ENCODE measurements around the gene FGD2. TPM values are rescaled to one million over a fixed set of nuclear protein-coding genes. Genes with fewer than 3 reads are reported as not detected.
A peak's percentile ranks its signal among the peaks of the same experiment; 100 is the strongest.

Gene FGD2
- total and polyA plus RNA-seq, 2 donors (not counting 1 experiment from before 2014, with no cell fraction given) = 352 to 682 TPM

- no peak overlapping the region for H3K9ac ChIP-seq (ENCODE audit: low read length)
- no peak for DNase-seq
- TF ChIP-seq CTCF (IDR thresholded peaks at IDR 0.05) (no peak), EZH2 (IDR thresholded peaks at IDR 0.05; ENCODE audit: borderline replicate concordance, insufficient read depth, low read depth, low read length, poor library complexity, severe bottlenecking) (no peak)
- no peak overlapping the region for H3K4me3 ChIP-seq (ENCODE audit: control extremely low read depth in 1 of 5, extremely low read depth in 1 of 5, insufficient read depth in 1 of 5, low read depth in 2 of 5, low read length in 4 of 5)
- no peaks in the 10 kb centered on the region for H3K27me3 ChIP-seq (replicated peaks in 1 of 4; ENCODE audit: control extremely low read depth in 1 of 4, control insufficient read depth in 3 of 4, insufficient read depth in 4 of 4, low read length in 3 of 4)
- CTCF ChIA-PET = interaction anchor here (0.8 to 22.0 kb wide), 60 partner anchors 9 to 422 kb away, joined by 3 to 587 read pairs (median 5); partner anchors contain the start of genes C6orf89, FGD2, MTCH1 and PI16
- Mint-ChIP-seq H3K4me3 (no peak overlapping the region), H3K27me3 (no peaks in the 10 kb centered on the region), H3K27ac (peak overlapping the region; percentile 76), H3K9me3 (ENCODE audit: insufficient read depth) (no peaks in the 10 kb centered on the region), H3K4me1 (peaks cover 23% of the 10 kb centered on the region)
- H3K4me2 ChIP-seq (replicated peaks; ENCODE audit: low read depth, low read length, poor library complexity, severe bottlenecking) = peak overlapping the region; percentile 33
- peaks cover 66% of the 10 kb centered on the region for H3K79me2 ChIP-seq (ENCODE audit: control insufficient read depth, insufficient read depth, low read length)
- ATAC-seq (ENCODE audit: low read depth) = no peak
- intact Hi-C loops (cut with micrococcal nuclease) = loop anchor here (1.0 kb wide), 9 partner anchors 10 to 193 kb away; partner anchors contain the start of genes C6orf89, MTCH1 and PPIL1
- peak overlapping the region in 1 of 2 donors; percentile 49 for H3K27ac ChIP-seq (ENCODE audit: low read length in 2 of 2)
- H4K20me1 ChIP-seq (ENCODE audit: control insufficient read depth, insufficient read depth, low read length, poor library complexity, severe bottlenecking) = peaks cover 92% of the 10 kb centered on the region
- H3K36me3 ChIP-seq (replicated peaks in 1 of 2; ENCODE audit: control extremely low read depth in 1 of 2, control insufficient read depth in 1 of 2, extremely low read depth in 1 of 2, insufficient read depth in 2 of 2, low read length in 1 of 2) = peaks cover 2 to 94% of the 10 kb centered on the region in 2 experiments
- POLR2A ChIA-PET = interaction anchor here (0.5 to 2.2 kb wide), 14 partner anchors 11 to 251 kb away, joined by 3 to 20 read pairs (median 6); partner anchors contain the start of genes FGD2, MTCH1, PIM1 and PPIL1
- H3K9me3 ChIP-seq (ENCODE audit: control extremely low read depth in 1 of 3, control insufficient read depth in 2 of 3, insufficient read depth in 1 of 3, low read length in 2 of 3) = no peaks in the 10 kb centered on the region
- no peak overlapping the region for H2AFZ ChIP-seq (ENCODE audit: insufficient read depth, low read depth, low read length, poor library complexity, severe bottlenecking)
- H3K4me1 ChIP-seq (ENCODE audit: control insufficient read depth in 2 of 2, insufficient read depth in 2 of 2, low read length in 2 of 2) = peaks cover 14 to 21% of the 10 kb centered on the region in 2 donors
- 78% methylated on average over 5 of the region's 5 CpGs for WGBS (ENCODE audit: insufficient coverage)
Observed at GRCh38 chr6:37017606-37018197, 12.2 kb downstream of the FGD2 start.
